Muscle of back (tissue), 13 donors: ENCODE data around the gene P2RY2. TPM values are rescaled to one million over a fixed set of nuclear protein-coding genes. Genes with fewer than 3 reads are reported as not detected.
A peak's percentile ranks its signal among the peaks of the same experiment; 100 is the strongest.

Experiments used
- DNase-seq, 3 donors: peaks; one replicate each; pipeline versions ENCODE4 v3.0.0 to v3.0.0-alpha.2; 2013
- long read RNA-seq, 9 donors: transcript quantifications; one replicate each; lab custom pipeline, GENCODE V29; 2026
- polyA plus RNA-seq, 10 donors: library from polyadenylated mRNA; unstranded; fragments of 120-200 nt; gene quantifications; one replicate each; pipeline ENCODE4 v1.2.1, GENCODE V29; 2013; ENCODE audit not compliant: insufficient read length in 10 of 10

P2RY2 gene
- polyA plus RNA-seq: 1 to 10 TPM in 4 of 10 donors, under 1 TPM in 6; 0.48 to 2.5 (median 0.83) TPM
- long read RNA-seq, donor 1: 0 reads
- long read RNA-seq, donor 2: 0 reads
- long read RNA-seq, donor 3: 0 reads
- long read RNA-seq, donor 4: 0 reads
- long read RNA-seq, donor 5: 0 reads
- long read RNA-seq, donor 6: 0 reads
- long read RNA-seq, donor 7: 0 reads
- long read RNA-seq, donor 8: 0 reads
- long read RNA-seq, donor 9: 0 reads

DNA sequence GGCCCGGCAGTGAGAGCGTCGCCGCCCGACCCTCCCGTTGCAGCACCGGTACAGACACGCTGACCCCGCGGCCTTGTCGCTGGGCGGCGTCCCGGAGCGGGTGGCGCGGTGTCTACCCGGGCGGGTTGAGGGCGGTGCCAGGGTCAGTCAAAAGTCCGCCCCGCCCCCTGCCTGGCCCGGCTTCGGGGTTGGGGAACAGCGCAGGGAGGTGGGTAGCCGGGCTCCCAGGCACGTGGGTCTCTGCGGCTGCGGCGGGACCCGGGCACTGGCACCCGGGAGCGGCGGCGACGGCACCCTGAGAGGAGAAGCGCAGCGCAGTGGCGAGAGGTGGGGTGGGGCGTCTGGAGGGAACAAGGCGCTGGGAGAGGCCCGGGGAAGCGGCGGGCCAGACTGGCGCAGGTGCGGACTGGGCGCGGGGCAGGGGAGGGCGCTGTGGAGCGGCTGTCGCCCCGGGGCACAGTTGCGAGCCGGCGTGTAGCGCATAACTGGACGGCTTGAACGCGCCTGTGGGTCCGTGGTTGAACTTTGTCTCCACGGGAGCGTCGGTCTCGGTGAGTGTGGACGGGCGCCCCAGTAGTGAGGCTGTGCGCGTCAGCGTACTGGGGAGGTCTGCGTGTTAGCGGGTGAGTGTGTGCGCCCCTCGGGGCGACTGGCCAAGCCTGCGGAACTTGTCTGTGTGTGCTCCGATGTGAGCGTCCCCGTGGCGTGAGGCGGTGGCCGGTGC lies at the start of gene P2RY2:
Gene P2RY2, plus strand, starts transcription at position 176 of the 724 bp plus-strand sequence. CDS start 15,879 bp downstream, outside the sequence.
- peak in 2 of 3 donors; percentile 23 to 67 for DNase-seq

DNA sequence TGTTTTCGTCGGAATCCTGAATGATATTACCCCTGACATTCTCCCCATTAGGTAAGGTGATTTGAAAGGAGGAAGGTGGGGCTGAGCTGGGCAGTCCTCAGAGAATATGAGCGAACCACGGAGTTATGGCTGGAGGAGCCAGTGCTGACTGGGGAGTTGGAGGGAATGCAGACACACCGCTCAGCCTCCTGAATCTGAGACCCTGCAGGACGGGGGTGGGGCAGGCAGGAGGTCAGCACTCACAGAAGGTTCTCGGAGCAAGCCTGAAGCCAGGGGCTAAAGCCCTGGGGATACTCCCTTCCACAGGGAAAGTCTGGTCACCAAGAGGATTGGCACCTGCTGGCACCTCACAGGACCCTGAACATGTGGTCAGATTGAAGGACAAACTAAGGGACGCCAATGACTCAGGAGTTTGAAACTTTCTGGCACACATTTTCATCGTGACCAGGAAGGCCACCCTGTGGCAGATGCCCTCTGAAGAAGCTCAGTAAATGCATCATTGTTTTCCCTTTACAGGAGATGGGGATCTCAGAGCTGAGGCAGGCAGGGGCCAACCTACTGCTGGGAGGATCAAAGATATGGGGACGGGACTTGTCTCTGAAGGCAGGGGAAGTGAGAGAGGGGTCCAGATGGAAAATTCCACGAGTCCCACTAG lies 49.0 kb upstream of the P2RY2 start:
- no peak for DNase-seq

DNA sequence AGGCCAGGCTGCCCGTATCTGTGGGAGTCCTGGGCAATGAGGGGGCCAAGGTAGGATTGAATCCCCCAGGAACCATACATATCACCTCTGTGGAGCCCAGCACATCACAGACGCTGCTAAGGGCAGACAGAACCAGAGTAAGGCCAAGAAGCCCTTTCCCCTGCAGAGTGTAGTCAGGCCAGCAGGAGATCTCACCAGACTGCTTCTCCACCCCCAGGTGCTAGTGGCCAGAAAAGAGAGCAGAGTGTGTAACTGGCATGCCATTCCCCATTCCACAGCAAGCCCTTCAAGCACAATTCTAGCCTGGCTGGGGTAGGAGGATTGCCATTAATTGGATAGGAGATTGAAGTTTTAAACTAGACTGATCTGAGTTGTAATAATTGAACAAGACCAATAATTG lies 47.9 kb upstream of the P2RY2 start:
- DNase-seq: no peak

DNA sequence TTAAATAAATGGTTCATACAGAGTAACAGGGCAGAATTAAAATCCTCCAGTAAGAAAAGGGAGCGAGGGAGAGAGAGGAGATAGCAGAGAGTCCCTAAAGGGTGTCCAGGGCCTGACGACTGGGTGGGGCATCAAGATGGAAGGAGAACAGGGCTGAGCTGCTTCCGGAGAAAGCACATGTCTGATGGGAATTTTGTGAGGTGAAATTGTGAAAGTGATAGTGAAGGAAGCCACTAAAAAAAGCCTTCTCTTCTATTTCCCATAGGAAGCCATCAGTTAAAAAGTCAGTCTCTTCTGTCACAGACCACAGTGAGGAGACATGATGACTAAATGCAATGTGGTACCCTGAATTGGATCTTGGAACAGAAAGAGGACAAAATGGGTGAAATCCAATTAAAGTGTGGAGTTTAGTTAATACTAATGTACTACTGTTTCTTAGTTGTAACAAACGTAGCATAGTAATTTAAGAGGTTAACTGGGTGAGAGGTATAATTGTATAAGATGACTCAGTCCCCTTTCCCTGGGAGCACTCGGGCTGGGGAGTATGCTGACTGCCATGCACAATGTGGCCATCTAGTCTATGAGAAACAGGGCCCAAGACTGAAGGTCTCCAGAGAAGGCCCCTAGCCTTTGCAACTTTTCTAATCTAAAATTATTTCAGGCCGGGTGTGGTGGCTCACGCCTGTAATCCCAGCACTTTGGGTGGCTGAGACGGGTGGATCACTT lies 46.5 kb upstream of the P2RY2 start:
- DNase-seq: no peak

DNA sequence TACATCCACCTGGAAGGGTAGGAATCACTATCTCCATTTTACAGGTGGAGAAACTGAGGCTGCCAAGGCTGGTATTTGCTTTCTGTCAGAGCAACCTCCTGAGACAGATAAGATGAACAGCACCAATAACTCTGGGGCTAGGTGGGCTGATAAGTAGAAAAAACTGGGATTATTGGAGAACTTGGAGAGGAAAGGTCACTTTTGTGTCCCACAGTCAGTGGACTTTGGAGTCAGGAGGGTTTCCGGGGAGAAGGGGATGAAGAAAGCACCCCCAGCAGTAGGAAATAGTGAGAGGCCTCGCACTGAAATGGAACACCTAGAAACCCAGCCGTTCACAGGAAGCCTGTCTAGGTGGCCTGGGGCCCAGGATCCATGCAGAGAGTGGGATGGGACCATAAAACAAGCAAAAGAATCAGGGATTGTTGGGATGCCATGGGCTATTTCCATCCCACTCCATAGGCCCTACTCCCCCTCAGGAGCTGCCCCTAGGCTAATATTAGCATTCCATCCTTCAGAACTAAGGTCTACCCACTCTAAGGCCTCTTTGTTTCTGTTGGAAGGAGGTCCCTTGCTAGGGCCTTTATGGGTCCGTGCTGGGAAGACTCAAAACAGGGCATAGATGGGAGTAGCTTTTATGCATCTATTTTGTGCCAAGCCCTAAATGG lies 45.0 kb upstream of the P2RY2 start:
- no peak for DNase-seq

DNA sequence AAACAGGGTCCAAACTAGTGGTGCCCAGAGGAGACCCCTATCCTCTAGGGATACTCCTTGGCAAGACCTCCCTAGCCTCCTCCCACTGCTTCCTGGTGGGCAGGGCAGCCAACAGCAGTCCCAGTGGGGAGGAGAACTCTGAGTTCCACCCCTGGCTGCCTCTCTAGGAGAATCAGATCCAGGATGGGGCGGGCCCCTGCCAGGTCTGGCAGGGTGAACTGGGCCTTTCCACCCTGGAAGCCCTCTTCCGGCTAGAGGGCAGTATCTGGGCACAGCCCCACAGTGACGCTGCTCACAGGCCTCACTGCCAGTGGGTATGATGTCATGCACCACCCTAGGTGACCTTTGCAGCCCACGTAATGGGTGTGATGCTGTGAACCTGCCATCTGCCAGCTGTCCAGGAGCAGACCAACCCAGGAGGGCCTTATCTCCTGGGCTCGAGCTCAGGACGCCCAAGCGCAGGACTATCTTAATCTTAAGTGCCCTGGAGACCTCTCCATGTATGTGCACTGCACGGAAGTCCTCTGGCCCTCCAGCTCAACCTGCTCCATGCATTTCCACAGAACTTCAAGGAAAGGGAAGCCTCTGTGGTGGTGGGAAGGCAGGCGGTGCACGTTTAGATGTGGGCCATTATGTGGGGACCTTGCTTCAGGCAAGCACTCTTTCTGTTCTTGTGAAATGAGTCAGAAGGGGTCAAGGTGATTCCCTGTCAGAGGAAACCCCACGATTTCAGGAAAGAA lies 44.2 kb upstream of the P2RY2 start:
- no peak for DNase-seq

DNA sequence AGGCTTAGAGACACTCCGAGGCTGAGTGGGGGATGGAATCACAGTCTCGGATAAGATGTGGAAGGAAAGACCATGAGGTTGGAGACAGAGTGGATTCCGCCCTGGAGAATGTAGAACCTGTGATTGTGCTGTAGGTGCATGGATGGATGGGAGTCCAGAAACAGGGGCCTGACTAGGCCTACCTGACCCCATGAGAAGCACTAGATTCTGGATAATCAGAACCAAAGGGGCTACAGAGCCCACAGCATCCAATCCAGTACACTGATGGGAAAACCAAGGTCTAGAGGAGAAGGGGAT lies 43.6 kb upstream of the P2RY2 start:
- DNase-seq: no peak

DNA sequence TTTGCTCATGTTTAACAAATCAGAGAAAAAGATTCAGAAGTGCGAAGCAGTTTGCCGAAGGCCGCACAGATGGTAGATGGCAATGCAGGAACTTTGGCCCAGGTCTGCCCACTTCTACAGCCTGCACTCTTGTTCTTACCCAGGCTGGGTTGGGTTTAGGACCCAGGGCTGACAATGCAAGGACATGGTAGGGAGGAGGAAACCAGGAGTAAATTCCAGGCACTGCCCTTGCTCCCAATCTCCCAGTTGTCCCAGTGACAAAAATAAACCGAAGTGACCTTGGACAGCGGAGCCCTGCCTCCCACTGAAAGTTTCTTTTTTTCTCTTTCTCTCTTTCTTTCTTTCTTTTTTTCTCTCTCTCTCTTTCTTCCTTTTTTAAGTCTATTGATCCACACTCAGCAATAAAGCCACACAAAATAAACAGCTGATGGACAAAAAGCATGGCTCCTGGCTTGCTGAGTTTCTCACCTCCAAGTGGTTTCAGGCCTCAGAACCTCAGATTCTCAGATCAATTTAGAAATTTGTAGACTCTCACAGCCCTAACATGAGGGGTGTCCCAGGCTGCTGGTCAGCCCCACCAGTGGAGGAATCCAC lies 42.4 kb upstream of the P2RY2 start:
- no peak for DNase-seq

DNA sequence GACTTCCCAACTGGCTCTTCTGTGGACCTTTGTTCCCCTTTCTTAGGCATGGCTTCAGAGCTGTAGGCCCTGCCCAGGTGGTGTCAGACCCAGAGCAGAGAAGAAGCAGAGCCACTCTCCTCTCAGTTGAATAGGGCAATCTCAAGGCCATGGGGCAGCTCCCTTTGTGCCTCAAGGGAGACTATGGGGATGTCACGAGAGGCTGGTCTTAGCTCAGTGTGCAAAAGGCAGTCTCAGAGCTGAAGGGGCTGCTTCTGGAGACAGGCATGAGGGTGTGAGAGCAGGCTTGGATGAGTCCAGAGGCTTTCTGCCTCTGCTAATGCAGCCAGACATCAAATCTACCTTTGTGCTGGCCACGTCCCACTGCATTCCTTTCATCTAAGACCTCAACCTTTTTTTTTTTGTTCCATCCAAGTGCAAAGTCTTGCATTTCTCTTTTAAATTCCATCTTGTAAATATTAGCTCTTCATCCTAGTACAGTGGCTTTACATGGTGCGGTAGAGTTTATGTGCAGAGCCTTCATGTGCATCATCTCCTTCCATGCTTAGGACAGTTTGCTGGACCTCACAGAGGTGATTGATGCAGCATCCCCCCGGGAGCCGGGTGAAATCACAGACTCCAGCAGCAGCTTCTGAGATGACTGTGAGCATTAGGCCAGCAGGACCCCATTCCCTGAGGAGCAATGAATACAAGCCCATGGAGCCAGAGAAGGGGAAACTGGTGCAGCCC lies 41.8 kb upstream of the P2RY2 start:
- DNase-seq: no peak

DNA sequence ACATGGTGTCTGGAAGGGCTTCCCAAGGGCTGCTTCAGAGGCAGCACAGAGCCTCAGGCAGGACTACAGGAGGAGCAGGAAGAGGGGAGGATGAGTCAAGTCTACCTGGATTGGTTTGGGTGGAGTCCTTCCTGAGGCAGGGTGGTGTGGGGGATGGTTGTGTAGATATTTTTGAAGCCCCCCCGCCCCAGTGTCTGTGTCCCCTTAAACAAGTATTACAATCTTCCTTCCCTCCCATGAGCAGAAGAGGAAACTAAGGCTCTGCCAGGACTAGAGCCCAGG lies 41.3 kb upstream of the P2RY2 start:
- no peak for DNase-seq

DNA sequence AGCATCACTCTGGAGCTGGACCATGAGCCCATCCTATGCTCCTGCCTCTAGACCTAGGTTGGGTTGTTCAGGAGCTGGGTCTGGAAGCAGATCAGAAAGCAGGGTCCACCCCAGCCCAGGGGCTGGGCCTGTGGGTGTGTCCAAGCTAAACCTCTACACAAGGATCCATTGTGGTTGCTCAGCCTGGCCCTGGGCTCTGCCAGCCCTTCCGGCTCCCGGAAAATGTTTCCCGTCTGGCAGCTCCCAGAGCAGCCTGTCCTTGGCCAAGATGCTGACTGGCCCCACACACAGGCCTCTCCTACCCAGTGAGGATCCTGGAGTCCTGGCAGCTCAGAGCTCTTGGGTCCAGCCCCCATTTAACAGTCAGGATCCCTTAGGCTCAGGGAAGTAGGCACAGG lies 40.7 kb upstream of the P2RY2 start:
- DNase-seq: peak in 1 of 3 donors; percentile 41

DNA sequence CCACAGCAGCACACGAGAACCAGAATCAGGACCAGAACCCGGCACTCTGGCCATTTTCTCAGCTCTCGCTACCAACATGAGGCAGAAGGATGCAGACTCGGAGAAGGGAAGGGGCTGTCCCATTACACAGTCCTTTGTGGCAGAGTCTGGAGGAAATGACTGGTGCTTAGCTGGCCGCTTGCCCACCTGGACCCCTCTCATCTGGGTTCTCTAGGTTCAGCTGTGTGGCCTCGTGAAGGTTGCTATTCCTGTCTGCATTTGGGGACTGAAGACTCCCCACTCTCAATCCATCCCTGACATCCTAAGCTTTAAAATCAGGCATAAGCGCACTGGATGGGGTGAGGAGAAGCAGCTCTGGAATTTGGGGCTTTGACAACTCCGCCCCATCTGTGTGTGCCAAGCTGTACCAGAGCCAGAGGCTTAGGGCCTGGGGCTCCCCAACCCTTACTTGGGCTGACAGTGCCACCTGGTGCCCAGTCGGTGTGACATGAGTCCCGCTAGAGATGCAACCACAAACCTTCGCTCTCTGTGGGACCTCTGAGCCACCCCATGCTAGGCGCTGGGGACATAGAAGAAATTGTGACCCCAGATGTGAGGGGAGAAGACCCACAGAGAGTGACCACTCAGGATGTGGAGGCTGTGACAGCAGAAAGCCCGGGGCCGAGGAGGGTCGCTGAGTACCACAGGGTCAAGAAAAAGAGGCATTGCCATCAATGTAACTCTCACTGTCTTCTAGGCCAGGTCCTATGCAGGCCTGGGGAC lies 40.1 kb upstream of the P2RY2 start:
- DNase-seq: peak; percentile 70 to 88 (median 84)

DNA sequence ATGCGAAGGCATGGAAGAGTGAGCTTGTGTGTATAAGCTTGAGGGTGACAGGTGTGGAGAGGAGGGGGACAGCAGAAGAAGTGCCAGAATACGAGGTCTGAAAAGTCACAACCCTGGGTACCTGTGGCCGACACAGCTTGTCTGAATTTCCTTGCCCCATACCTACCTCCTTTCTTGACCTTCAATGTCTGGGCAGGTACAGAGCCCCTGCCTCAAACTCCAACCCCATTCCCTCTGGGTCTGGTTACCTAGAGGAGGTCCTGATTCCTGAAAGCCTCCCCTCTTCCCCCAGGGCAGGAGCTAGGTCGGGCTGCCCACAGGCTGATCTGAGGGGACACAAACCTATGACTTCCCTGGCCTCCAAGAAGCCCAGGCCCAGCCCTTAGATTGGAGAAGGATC lies 39.4 kb upstream of the P2RY2 start:
- DNase-seq: no peak

DNA sequence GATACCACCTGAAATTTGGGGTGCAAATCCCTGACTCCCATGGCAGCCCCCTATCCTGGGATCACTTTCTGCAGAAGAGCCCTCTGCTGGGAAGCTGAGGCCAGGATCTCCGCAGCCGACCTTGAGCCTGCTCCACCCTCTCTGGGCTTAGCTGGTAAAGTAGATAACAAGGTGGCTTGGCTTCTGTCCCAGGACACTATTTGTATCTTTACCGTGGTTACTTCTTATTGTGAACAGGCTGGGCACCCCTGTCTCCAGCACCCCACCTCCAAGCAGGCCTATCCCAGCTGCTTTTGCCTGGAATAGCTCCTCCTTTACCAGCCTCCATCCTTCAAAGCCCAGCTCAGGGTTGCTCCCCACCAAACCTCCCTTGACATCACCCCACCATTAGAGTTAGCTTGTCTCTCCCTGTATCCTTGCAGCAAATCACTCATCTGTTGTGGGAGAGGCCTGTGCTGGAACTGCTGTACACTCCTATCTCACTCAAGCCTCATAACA lies 35.2 kb upstream of the P2RY2 start:
- DNase-seq: no peak

DNA sequence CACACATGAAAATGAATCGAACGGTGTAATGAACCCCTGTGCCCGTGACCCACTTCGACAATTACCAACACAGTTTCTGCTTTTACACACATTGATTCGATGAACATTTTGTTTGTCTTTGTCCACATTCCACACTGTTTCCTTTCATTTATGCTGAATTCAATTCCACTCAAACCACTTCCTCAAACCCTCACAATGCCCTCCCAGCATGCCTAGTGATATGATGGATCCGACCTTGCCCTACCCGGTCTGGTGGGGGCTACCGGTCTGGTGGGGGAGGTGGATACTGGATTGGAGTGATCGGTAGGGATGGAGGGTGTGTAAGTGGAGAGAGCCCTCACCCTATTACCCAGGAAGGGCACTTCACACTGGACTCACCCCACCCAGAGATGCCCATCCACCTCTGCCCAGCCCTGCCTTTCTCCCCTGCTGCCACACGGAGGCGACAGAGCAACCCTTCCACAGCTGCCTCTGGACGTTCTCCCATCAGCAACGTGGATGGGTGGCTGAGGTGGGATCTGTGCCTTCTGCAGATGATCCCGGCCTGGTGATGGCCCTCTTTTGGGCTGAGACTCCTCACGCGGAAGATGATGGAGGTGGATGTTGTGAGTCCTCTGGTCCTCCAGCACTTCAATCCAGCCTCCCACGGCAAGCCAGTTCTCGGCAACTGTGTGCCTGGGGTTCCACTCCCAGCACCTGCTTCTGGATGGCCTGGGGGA lies 33.0 kb upstream of the P2RY2 start:
- DNase-seq: peak in 2 of 3 donors; percentile 27 to 61

DNA sequence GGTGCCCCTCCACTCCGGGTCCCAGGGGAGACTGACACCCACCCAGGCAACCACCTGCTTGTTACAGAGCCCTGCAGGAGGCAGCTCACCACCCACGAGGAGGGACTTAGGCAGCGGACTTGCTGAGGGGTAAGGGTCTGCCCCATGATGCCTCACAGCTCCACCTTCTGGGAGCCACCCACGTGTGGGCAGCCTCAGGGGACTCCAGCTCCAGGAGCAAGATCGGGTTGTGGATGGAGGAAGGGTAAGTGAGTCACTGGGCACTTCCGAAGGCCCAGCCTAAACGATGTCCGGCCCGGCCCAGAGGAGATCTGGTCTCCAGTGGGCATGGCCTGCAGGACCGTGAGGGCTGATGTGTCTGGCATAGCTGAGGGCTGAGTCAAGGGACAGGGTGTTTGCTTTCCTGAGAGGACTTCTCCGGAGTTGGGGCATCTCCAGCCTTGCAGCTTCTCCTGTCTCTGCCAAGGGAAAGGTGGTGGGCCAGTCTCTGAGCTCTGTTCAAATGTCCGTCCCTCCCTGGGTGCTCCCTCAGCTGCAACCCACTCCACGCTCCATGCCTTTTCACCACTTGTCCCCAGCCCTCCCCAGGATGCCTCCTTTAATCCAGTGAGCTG lies 32.3 kb upstream of the P2RY2 start:
- no peak for DNase-seq

DNA sequence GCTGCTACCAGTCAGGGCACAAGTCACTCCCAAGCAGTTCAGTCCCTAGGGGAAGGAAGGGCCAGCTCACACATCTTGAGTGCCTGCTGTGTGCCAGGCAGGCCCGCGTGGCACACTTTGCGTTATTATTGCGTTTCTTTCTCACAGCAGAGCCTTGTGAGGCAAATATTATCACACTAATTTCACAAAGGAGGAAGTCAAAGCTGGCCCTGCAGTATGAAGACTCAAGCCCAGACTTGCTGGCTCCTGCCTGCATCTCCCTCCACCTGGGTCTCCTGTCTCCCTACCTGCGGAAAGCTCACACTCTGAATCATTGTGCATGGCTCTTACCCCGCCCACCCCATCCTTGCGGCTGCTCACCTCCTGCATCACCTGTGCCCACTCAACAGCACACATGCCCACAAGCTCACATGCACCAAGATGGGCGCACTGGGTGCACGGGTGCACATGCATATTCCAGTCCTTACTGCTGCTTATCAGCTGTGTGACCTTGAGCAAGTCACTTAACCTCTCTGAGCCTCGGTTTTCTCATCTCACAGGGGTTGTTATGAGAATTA lies 31.7 kb upstream of the P2RY2 start:
- no peak for DNase-seq

DNA sequence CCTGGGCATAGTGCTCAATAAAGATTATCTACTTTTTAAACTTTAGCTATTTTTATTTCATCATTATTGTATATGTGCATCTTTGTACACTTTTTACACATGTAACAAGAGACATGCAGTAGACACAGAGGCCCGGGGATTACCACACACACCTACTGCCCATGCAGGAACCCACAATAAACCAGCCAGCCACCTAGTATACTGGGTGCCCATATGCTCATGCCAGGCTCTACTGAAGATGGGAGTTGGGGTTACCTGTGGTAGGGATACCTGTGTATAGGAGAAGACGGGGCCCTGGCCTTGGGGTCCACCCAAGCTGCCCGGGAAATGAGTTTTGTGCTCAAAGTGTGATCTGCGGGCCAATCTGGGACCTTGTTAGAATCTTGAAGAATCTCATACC lies 31.2 kb upstream of the P2RY2 start:
- DNase-seq: no peak
